HG02678 (cell line): ENCODE results near the gene MYO1B.

Experiments used
- ATAC-seq: cut with Tn5 transposase; IDR thresholded peaks from one replicate; pipeline ENCODE4 v1.9.1; 2021; ENCODE audit warnings: mild to moderate bottlenecking, moderate library complexity; ENCODE audit not compliant: unreplicated experiment

The MYO1B gene

GRCh38 chr2:191257934-191258333, 12.7 kb downstream of the MYO1B start:
- ATAC-seq: no peak

- ATAC-seq: no peak
Observed at GRCh38 chr2:191258996-191259395, 13.8 kb downstream of the MYO1B start.

- ATAC-seq: no peak
Observed at GRCh38 chr2:191262436-191262835, 17.2 kb downstream of the MYO1B start.

- ATAC-seq: no peak
Observed at GRCh38 chr2:191263050-191263449, 17.8 kb downstream of the MYO1B start.

- no peak for ATAC-seq
Observed at GRCh38 chr2:191264647-191265081, 19.5 kb downstream of the MYO1B start.

- no peak for ATAC-seq
Observed at GRCh38 chr2:191265311-191266170, 20.3 kb downstream of the MYO1B start.

GRCh38 chr2:191266201-191266600, 21.0 kb downstream of the MYO1B start:
- ATAC-seq: no peak

GRCh38 chr2:191268596-191268995, 23.4 kb downstream of the MYO1B start:
- no peak for ATAC-seq

- ATAC-seq: no peak
Observed at GRCh38 chr2:191270306-191271161, 25.3 kb downstream of the MYO1B start.

- ATAC-seq: no peak
Observed at GRCh38 chr2:191272064-191272463, 26.9 kb downstream of the MYO1B start.

- peak; percentile 64 for ATAC-seq
Observed at GRCh38 chr2:191274413-191274815, 29.2 kb downstream of the MYO1B start.

GRCh38 chr2:191276792-191277465, 31.7 kb downstream of the MYO1B start:
- no peak for ATAC-seq

GRCh38 chr2:191280290-191280689, 35.1 kb downstream of the MYO1B start:
- no peak for ATAC-seq

GRCh38 chr2:191280834-191281756, 35.9 kb downstream of the MYO1B start:
- ATAC-seq: no peak

- no peak for ATAC-seq
Observed at GRCh38 chr2:191285252-191285651, 40.0 kb downstream of the MYO1B start.

- no peak for ATAC-seq
Observed at GRCh38 chr2:191287820-191288219, 42.6 kb downstream of the MYO1B start.

- ATAC-seq: no peak
Observed at GRCh38 chr2:191289049-191289448, 43.8 kb downstream of the MYO1B start.

GRCh38 chr2:191291471-191291870, 46.3 kb downstream of the MYO1B start:
- no peak for ATAC-seq

GRCh38 chr2:191292869-191293268, 47.7 kb downstream of the MYO1B start:
- ATAC-seq: no peak

GRCh38 chr2:191295088-191295487, 49.9 kb downstream of the MYO1B start:
- no peak for ATAC-seq
